ENCODE measurements around the gene ZNF326. TPM values are rescaled to one million over a fixed set of nuclear protein-coding genes. Genes with fewer than 3 reads are reported as not detected.

The ZNF326 gene
- total RNA-seq, 1 experiment from 2014 or later, result 39.0 TPM

DNA sequence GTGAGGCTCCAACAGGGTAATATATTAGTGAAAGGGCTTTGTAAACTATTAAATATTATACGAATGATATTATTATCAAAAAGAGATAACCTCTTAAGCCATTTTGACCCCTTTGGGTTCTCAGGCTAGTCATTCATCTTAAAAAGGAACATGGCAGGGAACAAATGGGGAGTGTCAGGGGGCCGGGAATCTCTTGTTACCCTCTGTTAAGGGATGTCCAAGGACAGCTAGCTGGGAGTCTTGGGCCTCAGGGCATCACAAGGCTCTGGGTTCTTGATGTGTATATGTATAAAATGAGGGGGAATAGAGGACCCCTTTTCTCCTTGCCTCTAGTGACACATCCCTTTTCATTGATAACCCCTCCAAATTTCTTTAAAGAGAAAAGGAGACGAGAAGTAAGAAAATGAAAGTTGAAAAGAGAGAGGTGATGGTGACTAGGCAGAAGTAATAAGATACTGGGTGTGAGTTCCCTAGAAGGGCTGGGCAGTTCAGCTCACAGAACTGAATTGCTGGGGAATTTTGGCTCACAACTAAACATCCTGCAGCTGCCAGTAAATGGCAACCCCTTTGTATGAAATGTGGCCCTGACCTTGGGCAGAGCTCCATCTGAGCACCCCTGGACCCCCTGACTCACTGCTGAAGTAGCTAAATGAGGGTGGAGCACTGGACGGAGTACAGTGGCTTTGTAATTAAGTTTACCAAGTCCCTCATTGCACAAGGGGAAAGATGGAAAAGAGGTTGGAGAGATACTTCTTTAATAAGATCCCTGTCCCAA, 20.0 kb upstream of the ZNF326 start:
- no peak overlapping the region for H3K18ac ChIP-seq (ENCODE audit: insufficient read length, low read depth, low read length)

More for the DNA sequence above, 20.0 kb upstream of the ZNF326 start:
- H3K79me1 ChIP-seq (ENCODE audit: insufficient read depth, low read depth, low read length, poor library complexity, severe bottlenecking), result no peaks in the 10 kb centered on the region
- H2BK120ac ChIP-seq (ENCODE audit: low read depth, low read length, poor library complexity, severe bottlenecking), result no peak overlapping the region
- no peaks in the 10 kb centered on the region for H3K79me2 ChIP-seq (ENCODE audit: insufficient read depth, low read length)
- H3K27me3 ChIP-seq (ENCODE audit: insufficient read depth, low read length), result no peaks in the 10 kb centered on the region
- H2AK5ac ChIP-seq (ENCODE audit: insufficient read length, low read length), result no peak overlapping the region
- H3K27me3 Mint-ChIP-seq (ENCODE audit: low read depth), result no peaks in the 10 kb centered on the region
- H3K4ac ChIP-seq (ENCODE audit: low read depth, low read length), result no peak overlapping the region
- no peak overlapping the region for H3K4me2 ChIP-seq (ENCODE audit: insufficient read depth, insufficient read length, low read length)
- H3K14ac ChIP-seq (ENCODE audit: insufficient read depth, low read length), result no peak overlapping the region
- no peak overlapping the region for H4K91ac ChIP-seq (ENCODE audit: insufficient read length, low read depth, low read length)
- no peaks in the 10 kb centered on the region for H4K20me1 ChIP-seq (ENCODE audit: control insufficient read depth, insufficient read depth, insufficient read length)
- H3K9me3 Mint-ChIP-seq, result no peaks in the 10 kb centered on the region; a peak in 1 of 5 replicates
- H3K4me3 Mint-ChIP-seq, result no peak overlapping the region
- H2BK15ac ChIP-seq (ENCODE audit: low read depth, low read length), result no peak overlapping the region
- H3K36me3 Mint-ChIP-seq (ENCODE audit: insufficient read depth in 1 of 3, low read depth in 3 of 3), result no peaks in the 10 kb centered on the region
- H3K27ac ChIP-seq (ENCODE audit: insufficient read length, low read depth, low read length), result no peak overlapping the region
- no CpG with 5 or more reads among the region's 4 CpGs for WGBS (ENCODE audit: extremely low coverage, insufficient read length, low lambda C conversion rate)
- H3K4me1 ChIP-seq (ENCODE audit: insufficient read depth, low read length), result peaks cover 2% of the 10 kb centered on the region; the same call in 1 of the 2 replicates
- H3K56ac ChIP-seq (ENCODE audit: insufficient read length, low read depth, low read length), result no peak overlapping the region
- no peak overlapping the region for H3K23ac ChIP-seq (ENCODE audit: insufficient read length, low read depth, low read length)
- no peak overlapping the region for H4K8ac ChIP-seq (replicated peaks; ENCODE audit: insufficient read length, low read depth, low read length)
- no peak overlapping the region for H2BK12ac ChIP-seq (ENCODE audit: insufficient read length, low read depth, low read length)
- H2AFZ ChIP-seq (ENCODE audit: low read length), result no peak overlapping the region
- peak overlapping the region in 2 of 3 experiments; percentile 9 to 31; a peak in 2 of 7 replicates for H3K27ac Mint-ChIP-seq
- no peak overlapping the region for H3T11ph ChIP-seq (ENCODE audit: low read length)
- H2BK20ac ChIP-seq (ENCODE audit: low read depth, low read length, poor library complexity, severe bottlenecking), result no peak overlapping the region
- no peak overlapping the region for H3K9ac ChIP-seq (ENCODE audit: extremely low read depth, insufficient read length, low read length)
- no peaks in the 10 kb centered on the region for H3K9me3 ChIP-seq (ENCODE audit: control insufficient read depth, low read depth, low read length)
- H3K4me1 Mint-ChIP-seq, result peaks cover 6% of the 10 kb centered on the region in 2 experiments; a peak in 3 of 4 replicates
- no peak for TF ChIP-seq CTCF (conservative IDR thresholded peaks at IDR 0.05)
- DNase-seq, result no peak
- no peak overlapping the region for H2BK5ac ChIP-seq (ENCODE audit: insufficient read length, low read length)
- H3K23me2 ChIP-seq (ENCODE audit: insufficient read length, low read depth, low read length, poor library complexity, severe bottlenecking), result no peaks in the 10 kb centered on the region
- no peak overlapping the region for H4K5ac ChIP-seq (ENCODE audit: insufficient read length, low read depth, low read length)

All from H9 (cell line).